Lower leg skin (tissue), 3 donors: ENCODE results near the gene CCNJL.

Source experiments
- CTCF ChIP-seq, 3 donors: fragments of 450-650 bp; IDR thresholded peaks; one replicate each; pipeline ENCODE4 v1.5.1; 2016; ENCODE audit warnings: antibody characterized with exemption in 3 of 3, mild to moderate bottlenecking in 3 of 3, moderate library complexity in 2 of 3
- POLR2A ChIP-seq, 2 donors: fragments of 450-650 bp; IDR thresholded peaks; one replicate each; pipeline ENCODE4 v1.6.1; 2016 to 2017; ENCODE audit warnings: antibody characterized with exemption in 2 of 2, mild to moderate bottlenecking in 1 of 2, moderate library complexity in 1 of 2

GRCh38 chr5:160310140-160310539, 2.2 kb downstream of the CCNJL start:
- TF ChIP-seq CTCF (IDR thresholded peaks at IDR 0.05): no peak
- no peak for TF ChIP-seq POLR2A (IDR thresholded peaks at IDR 0.05)
